AG04450 (cell line): ENCODE data around the gene RPL35. TPM values are rescaled to one million over a fixed set of nuclear protein-coding genes. Genes with fewer than 3 reads are reported as not detected.

Experiments used
- CTCF ChIA-PET: fragments of 300-600, 350-600 bp; formaldehyde crosslinking; extraction: SDS; loops from one replicate; lab custom pipeline; 2022; ENCODE audit warnings: antibody characterized with exemption, inconsistent platforms; lab: Charles Lee
- POLR2A ChIA-PET: fragments of 350-600 bp; formaldehyde crosslinking; extraction: SDS; loops from one replicate; lab custom pipeline; 2021; ENCODE audit warnings: antibody characterized with exemption, inconsistent platforms; lab: Yijun Ruan, JAX
- DNase-seq: peaks from one replicate; pipeline ENCODE4 v3.0.0-alpha.2; 2011; ENCODE audit warnings: low read depth, low spot score
- H3K27ac ChIP-seq: one replicate; pipeline ENCODE4 v1.5.1; 2012; ENCODE audit warnings: low read depth, low read length, control low read depth
- H3K27me3 ChIP-seq: one replicate; pipeline ENCODE4 v1.6.0; 2012; ENCODE audit warnings: low read length; ENCODE audit not compliant: control insufficient read depth, insufficient read depth
- H3K4me3 ChIP-seq: 2 replicates; pipeline ENCODE4 v1.5.1; 2011; ENCODE audit warnings: mild to moderate bottlenecking, low read depth, low read length, control low read depth
- H3K9me3 ChIP-seq: 2 replicates; pipeline ENCODE4 v1.5.1; 2012; ENCODE audit warnings: low read length; ENCODE audit not compliant: control insufficient read depth, insufficient read depth
- CTCF ChIP-seq: IDR thresholded peaks from 2 replicates; pipeline ENCODE4 v1.5.1; 2011; ENCODE audit warnings: low read depth, low read length, control low read depth, inconsistent platforms
- polyA plus RNA-seq: library from polyadenylated mRNA; depleted of rRNA; stranded (reverse); fragments of >200 nt; gene quantifications from 2 replicates; pipeline ENCODE4 v1.2.3, GENCODE V29; 2011

The RPL35 gene
- polyA plus RNA-seq, 1 experiment = 2,283 TPM

DNA sequence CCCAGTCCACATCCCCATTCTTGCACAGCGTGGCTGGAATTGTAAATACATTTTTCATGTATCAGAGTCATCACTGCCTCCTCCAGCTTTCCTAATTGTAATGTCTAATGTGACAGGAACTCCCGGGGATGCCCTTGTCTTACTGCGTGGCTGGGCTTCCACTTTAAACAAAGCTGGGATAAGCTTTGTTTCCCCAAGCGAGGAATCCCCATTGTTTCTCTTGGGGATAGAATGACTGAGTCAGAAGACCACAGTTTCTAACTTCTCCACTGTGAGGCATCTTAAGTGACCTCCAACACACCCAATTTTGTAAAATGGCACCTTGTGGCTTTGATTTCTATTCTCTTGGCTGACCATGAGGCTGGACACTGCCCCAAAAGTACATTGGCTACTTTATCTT, 22.6 kb upstream of the RPL35 start:
- TF ChIP-seq CTCF = no peak
- no peak for DNase-seq
- Histone ChIP-seq H3K9me3 (no peaks in the 10 kb centered on the region; the same call in 1 of the 2 replicates), H3K27me3 (no peaks in the 10 kb centered on the region), H3K27ac (no peak overlapping the region), H3K4me3 (no peak overlapping the region)
- POLR2A ChIA-PET = no interaction called here
- CTCF ChIA-PET = interaction anchor here (1.1 kb wide), 1 partner anchor 10 kb away, joined by 3 read pairs; no protein-coding TSS in a partner anchor

DNA sequence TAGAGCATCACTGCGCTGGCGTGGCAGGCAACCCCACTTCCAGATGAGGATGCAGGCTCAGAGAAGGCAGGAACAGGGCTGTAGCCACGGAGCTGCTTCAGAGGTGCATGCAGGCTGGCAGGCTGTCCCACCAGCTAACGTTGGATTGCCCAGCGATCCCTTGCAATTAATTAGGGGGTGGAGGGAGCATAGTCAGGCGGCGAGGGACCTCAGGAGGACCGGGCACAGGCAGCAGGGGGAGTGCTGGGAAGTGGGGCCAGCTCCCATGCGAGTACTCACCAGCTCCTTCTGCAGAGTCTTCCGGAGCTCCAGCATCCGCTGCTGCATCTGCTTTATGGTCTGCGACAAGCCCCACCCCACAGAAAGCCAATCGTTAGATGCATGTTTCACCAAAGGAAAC, 20.5 kb upstream of the RPL35 start:
- no peaks in the 10 kb centered on the region; the same call in 1 of the 2 replicates for H3K9me3 ChIP-seq
- no peaks in the 10 kb centered on the region for H3K27me3 ChIP-seq
- TF ChIP-seq CTCF = no peak
- POLR2A ChIA-PET = no interaction called here
- no peak overlapping the region for H3K27ac ChIP-seq
- CTCF ChIA-PET = interaction anchor here (0.7 to 1.2 kb wide), 2 partner anchors 12 to 111 kb away, joined by 3 read pairs; no protein-coding TSS in a partner anchor
- no peak overlapping the region for H3K4me3 ChIP-seq
- DNase-seq = no peak

- no peak overlapping the region for H3K27ac ChIP-seq
- no peaks in the 10 kb centered on the region; the same call in 1 of the 2 replicates for H3K9me3 ChIP-seq
- TF ChIP-seq CTCF = no peak
- DNase-seq = no peak
- H3K27me3 ChIP-seq = no peaks in the 10 kb centered on the region
- POLR2A ChIA-PET = no interaction called here
- CTCF ChIA-PET = no interaction called here
- H3K4me3 ChIP-seq = no peak overlapping the region
These were observed 19.5 kb upstream of the RPL35 start for GRCh38 chr9:124881138-124881743.

- no peak for TF ChIP-seq CTCF
- ChIA-PET CTCF (no interaction called here), POLR2A (no interaction called here)
- Histone ChIP-seq H3K27ac (no peak overlapping the region), H3K27me3 (no peaks in the 10 kb centered on the region), H3K9me3 (no peaks in the 10 kb centered on the region; the same call in 1 of the 2 replicates), H3K4me3 (no peak overlapping the region)
- DNase-seq = no peak
These were observed 18.7 kb upstream of the RPL35 start for GRCh38 chr9:124880501-124880900.

- ChIA-PET POLR2A (no interaction called here), CTCF (no interaction called here)
- H3K27ac ChIP-seq = peak overlapping the region; percentile 21
- no peak overlapping the region for H3K4me3 ChIP-seq
- DNase-seq = no peak
- H3K9me3 ChIP-seq = no peaks in the 10 kb centered on the region; the same call in 1 of the 2 replicates
- TF ChIP-seq CTCF = no peak
- no peaks in the 10 kb centered on the region for H3K27me3 ChIP-seq
These were observed 17.5 kb upstream of the RPL35 start for GRCh38 chr9:124879226-124879625.
